ENCODE measurements around the gene NLE1.

DNA sequence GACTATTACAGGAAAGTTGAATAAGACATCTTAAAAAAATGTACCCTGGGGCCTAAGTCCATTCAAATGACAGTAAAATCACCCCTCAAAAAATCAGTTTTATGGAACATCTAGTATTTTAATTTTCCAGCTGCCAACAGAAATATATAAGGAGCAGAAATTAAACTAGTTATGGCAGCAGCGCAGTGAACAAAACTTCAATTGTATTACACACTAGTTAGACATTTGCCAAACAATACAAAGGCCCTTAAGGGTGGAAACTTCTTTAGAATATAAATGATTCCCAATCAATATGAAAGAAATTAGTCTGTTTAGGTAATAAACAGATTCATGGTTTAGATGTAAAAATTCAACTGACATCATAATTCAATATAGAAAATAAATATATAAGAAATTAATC, 60.5 kb downstream of the NLE1 start:
- no peak for TF ChIP-seq TAF7 (optimal IDR thresholded peaks at IDR 0.05; ENCODE audit: borderline replicate concordance, low read depth, low read length)
- no peak for TF ChIP-seq CTCF (IDR thresholded peaks at IDR 0.05; ENCODE audit: control extremely low read depth in 1 of 3, insufficient read depth in 1 of 3, low read depth in 1 of 3, low read length in 3 of 3)
- no peak for TF ChIP-seq TBP (IDR thresholded peaks at IDR 0.05; ENCODE audit: low read depth, low read length)
- no peak for TF ChIP-seq SIN3A (conservative IDR thresholded peaks at IDR 0.05 in 1 of 2, IDR thresholded peaks at IDR 0.05 in 1 of 2; ENCODE audit: low read depth in 1 of 2, low read length in 2 of 2)
- TF ChIP-seq EP300 (IDR thresholded peaks at IDR 0.05; ENCODE audit: borderline replicate concordance in 1 of 2, low read depth in 2 of 2, low read length in 2 of 2), result no peak
- no peak for TF ChIP-seq POLR2A (IDR thresholded peaks at IDR 0.05; ENCODE audit: control extremely low read depth in 1 of 2, low read depth in 2 of 2, low read length in 2 of 2)
- no peak for TF ChIP-seq TCF12 (IDR thresholded peaks at IDR 0.05; ENCODE audit: low read depth, low read length)
- TF ChIP-seq EZH2 (IDR thresholded peaks at IDR 0.05; ENCODE audit: low read depth, low read length, severe bottlenecking), result no peak
- no peak for TF ChIP-seq TAF1 (IDR thresholded peaks at IDR 0.05; ENCODE audit: low read depth, low read length)
